Stimulated activated CD4-positive, alpha-beta T cell treated with anti-CD3 and anti-CD28 coated beads, Interleukin-4, amount 100 ng/mL, for 4 hours (primary cell): Measurements from ENCODE around the gene TLR9.
A peak's percentile ranks its signal among the peaks of the same experiment; 100 is the strongest.

Experiments
- DNase-seq, 2 experiments: peaks; one replicate each; pipeline ENCODE4 v3.0.0-alpha.2; 2020

TLR9 gene

GRCh38 chr3:52247409-52248164 is 22.1 kb upstream of the TLR9 start:
- DNase-seq = no peak

- no peak for DNase-seq
Measured at GRCh38 chr3:52246728-52247408, 21.4 kb upstream of the TLR9 start.

DNA sequence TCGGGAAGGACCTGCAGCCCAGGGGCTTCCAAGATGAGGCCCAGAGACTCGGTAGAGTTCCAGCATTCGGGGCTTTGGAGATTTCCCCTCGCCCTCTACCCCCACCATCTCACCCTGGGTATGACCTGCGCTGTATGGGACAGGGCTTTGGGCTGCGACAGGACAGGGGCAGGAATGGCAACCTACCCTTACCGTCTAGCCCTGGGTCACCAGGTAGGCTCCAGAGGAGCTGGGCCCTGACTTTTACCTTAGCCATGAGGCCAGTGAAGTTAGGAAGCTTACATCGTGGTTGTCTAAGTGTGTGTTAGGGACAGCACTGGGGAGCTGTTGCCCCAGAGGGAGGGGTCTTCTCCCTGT is 20.8 kb upstream of the TLR9 start:
- DNase-seq = no peak

DNA sequence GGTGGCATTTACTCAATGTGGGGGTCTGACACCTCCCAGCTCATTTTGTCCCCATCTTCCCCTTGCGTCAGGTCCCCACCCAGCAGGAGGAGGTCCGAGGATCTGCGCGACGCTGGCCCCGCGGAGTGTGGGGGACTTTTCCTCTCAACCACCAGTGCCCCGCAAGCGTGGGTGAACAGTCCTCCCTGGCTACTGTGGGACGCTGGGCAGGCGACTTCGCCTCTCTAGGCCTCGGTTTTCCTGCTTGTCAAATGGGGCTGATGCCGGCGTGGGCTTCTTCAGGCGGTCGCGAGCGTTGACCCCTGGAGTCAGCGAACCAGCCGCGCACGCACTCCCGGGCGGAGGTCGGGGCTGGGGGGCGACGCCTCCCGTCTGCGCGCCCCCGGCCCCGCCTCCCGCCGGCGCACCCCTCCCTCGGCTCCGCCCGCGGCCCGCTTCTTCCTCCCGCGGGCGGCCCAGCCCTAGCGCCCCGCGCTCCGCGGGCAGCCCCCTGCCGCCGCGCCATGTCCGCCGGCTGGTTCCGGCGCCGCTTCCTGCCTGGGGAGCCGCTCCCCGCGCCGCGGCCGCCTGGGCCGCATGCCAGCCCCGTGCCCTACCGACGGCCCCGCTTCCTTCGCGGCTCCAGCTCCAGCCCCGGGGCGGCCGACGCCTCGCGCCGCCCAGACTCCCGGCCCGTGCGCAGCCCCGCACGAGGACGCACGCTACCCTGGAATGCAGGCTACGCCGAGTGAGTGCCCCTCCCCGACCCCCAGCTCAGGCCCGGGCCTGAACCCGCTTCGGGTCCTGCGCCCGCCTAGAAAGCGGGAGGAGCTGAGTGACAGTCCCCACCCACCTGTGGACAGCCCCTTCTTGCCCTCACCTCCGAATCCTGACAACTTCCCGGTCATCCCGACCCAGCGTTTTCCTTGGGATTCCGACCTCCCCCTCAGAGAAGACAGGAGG is 20.1 kb upstream of the TLR9 start, which contains the start of gene PPM1M:
TSS of gene PPM1M (plus strand) at position 438 of the 942 bp plus-strand sequence. CDS start at position 504, 66 bp downstream.
- peak; percentile 37 to 50 for DNase-seq

DNA sequence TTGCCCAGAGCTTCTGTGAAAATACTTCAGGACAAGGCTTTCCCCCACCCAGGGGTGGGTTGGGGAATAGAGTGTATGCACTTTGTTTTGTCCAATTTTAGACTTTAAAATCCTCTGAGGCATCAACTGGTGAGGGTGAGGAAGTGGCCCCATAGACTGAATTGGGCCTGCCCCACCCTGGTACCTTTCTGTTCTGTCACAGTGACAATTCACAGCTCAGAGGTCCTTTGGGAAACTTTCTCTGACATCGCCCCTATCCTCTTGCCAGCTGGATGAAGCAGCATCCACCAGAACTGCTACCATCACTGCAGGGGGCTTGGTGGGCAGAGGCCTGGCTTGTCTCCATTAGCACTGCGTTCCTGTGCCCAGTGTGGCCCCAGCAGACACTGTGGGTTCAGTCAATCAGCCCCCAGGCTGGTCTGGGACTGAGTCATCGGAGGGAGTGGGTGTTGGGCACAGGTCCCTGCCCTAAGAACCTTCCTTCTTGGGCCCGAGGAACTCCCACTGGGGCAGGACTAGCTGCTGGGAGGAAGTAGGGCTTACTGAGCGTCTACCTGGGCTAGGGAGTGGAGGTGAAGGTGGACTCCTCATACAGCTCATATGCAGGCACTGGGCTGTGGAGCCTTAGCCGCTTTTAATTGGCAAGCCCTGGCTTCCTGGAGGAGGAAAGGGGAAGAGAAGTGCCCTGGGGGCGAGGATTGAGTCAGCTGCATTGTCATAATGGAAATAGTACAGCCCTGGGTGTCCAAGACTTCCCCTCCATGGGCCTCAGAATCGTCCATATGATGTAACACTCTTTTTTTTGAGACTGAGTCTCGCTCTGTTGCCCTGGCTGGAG is 18.6 kb upstream of the TLR9 start:
- DNase-seq = peak in 1 of 2 experiments; percentile 46

GRCh38 chr3:52242039-52242438 is 16.6 kb upstream of the TLR9 start:
- no peak for DNase-seq

- no peak for DNase-seq
Measured at GRCh38 chr3:52240886-52241370, 15.5 kb upstream of the TLR9 start.

GRCh38 chr3:52240059-52240885 is 14.8 kb upstream of the TLR9 start:
- DNase-seq = peak in 1 of 2 experiments; percentile 78

DNA sequence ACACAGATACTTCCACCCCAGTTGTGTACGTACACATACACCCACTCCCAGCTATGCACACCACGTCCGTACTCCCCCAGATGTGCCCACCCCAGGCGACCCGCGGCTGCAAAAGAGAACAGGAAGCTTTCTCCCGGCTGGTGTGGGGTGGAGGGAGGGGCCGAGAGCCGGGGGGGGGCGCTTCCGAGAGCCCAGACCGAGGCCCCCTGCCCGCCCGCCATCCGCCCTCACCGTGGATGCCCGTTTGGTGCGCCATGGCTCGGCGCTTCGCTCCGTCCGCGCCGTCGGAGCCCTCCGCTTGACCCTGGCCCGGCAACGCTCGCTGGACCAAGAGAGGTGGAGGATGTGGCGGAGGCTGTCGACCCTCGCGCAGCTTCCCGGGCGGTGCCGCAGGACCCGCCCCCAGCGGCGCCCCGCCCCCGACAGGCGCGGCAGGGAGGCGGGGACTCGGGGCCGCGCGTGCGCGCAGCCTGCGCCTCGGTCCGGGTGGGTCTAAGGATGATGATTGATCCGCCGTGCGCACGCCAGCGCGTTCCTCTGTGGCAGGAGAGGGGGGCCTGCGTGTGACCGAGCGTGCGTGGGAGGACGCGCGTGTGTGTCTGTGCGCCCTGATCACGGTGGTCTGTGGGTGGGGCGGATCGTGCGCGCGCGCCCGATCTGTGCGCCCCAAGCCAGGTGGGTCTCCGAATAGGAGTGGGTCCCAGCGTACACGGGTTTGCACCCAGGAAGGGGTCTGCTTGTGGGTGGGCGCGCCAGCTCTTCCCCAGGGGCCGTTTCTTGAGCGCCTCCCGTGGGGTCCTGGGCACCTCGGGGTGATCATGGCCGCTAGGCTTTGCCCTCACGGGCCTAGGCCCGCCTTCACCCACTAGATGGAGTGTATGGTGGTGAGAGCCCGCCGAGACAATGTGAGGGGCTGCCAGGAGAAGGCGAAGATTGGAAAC is 13.6 kb upstream of the TLR9 start, which contains the start of gene TWF2:
TSS of gene TWF2 (minus strand) at position 398 of the 941 bp plus-strand sequence. CDS start at position 256, 142 bp downstream.
- peak; percentile 87 to 94 for DNase-seq

GRCh38 chr3:52238193-52238760 is 12.8 kb upstream of the TLR9 start:
- DNase-seq = no peak

DNA sequence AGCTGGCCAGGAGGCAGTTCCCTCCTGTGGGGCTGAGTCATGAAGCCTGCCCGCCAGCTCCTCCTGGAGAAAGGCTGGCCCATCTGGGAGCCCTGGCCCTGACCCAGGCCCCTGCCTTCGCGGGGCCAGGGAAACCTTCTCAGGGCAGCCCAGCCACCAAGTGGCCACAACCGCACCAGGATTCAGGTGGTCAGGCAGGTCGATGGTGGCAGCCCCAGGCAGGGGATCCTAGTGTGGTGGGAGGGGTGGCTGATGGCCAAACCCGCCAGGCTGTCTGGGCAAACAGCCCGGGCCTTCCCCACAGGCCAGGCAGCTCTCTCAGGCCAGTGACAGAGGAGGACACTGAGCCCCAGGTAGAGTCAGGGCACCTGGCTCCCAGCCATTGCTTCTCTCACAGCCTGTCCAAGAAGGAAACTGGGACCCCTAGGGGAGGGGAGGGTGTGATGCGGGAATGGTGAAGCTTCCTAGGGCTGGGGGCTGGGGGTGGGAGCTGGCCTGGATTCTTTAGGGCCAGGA is 12.3 kb upstream of the TLR9 start:
- DNase-seq = no peak

DNA sequence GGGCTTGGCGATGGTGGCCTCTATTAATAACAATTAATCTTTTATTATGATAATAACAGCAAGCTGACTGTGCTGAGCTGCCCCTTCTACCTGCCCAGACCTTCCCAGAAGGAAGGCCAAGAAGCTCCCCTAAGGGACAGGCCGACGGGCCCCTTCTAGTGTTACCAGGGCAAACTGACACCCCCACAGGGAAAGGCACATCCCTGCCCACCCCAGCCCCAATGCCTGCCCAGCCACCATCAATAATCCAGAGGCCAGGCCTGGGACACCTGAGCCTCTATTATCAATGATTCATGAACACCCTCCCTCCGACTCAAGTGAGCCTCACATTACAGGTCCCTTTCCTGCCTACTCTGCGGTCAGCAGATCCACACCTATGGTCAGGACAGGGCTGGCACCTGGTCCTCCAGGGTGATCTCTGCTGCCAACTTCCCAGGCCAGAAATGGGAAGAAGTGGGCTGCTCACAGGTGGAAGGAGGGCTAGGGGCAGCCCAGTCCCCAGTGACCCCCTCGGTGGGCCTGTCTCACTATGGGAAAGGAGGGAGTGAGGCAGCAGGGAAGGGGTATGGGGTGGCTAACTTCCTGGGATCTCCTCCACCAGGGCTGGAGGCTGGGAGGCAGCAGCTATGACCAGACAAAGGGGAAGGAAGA is 11.7 kb upstream of the TLR9 start:
- DNase-seq = no peak

GRCh38 chr3:52236424-52236886 is 11.0 kb upstream of the TLR9 start:
- DNase-seq = no peak

- no peak for DNase-seq
Measured at GRCh38 chr3:52234516-52235447, 9.3 kb upstream of the TLR9 start.

DNA sequence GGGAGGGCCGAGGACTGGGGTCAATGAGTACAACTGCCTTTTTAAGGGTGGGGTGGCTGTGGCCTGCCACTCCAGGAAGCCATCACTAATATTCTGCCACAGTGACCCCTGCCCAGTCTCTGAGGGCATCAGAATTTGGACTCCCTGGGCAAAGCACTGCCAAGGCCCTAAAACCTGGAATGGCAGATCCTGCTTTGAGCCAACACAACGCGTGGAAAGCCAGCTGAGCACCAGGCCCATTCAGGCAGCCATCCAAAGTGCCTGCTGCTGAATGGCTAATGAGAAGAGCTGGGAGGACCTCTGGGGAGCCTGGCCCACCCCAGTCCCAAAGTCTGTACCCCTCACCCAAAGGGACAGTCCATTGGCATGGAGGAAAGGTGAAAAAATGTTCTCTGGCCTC is 8.5 kb upstream of the TLR9 start:
- DNase-seq = no peak

DNA sequence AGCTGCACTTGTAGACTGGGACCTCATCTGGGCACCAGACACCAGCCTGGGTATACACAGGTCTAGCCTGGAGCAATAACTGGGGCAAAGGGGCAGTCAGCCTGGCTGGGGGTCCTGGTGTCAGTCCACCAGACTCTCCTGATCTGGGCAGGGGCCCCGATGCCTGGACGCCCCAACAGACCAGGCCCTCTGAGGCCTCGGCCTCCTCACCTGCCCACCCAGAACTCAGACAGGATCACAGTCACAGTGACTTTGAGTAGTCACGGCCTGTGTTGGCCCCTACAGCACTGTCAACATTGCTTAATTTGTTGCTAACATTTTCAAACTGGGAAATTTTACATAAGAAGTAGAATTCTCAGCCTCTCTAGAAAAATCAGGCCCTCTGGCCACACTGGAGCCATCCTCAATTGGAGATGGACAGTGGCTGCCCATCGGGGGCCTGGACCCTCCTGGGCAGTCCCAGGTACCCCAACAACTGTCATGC is 7.7 kb upstream of the TLR9 start:
- no peak for DNase-seq
